ENCODE data around the gene BSG.
"Not testable (repeated sequence)": the region's sequence is repeated elsewhere in the genome, so short reads cannot be mapped to it uniquely, and the experiment has no call there.

The BSG gene

GRCh38 chr19:588741-589692 is 16.6 kb downstream of the BSG start:
- peak; percentile 22 for DNase-seq

- no peak for DNase-seq
These were observed 17.4 kb downstream of the BSG start, which contains the start of gene HCN2 for GRCh38 chr19:589693-590395. HCN2 (plus strand) TSS chr19:589881; CDS start chr19:589946, 65 bp downstream.

- peak; percentile 50 for DNase-seq
These were observed 18.0 kb downstream of the BSG start for GRCh38 chr19:590396-590745.

GRCh38 chr19:590750-591098 is 18.3 kb downstream of the BSG start:
- DNase-seq = no peak

- DNase-seq = no peak
These were observed 18.9 kb downstream of the BSG start for GRCh38 chr19:591099-591958.

GRCh38 chr19:592101-592500 is 19.7 kb downstream of the BSG start:
- DNase-seq = no peak

- DNase-seq = no peak
These were observed 20.7 kb downstream of the BSG start for GRCh38 chr19:593055-593454.

GRCh38 chr19:593505-593904 is 21.1 kb downstream of the BSG start:
- DNase-seq = no peak

- DNase-seq = no peak
These were observed 22.0 kb downstream of the BSG start for GRCh38 chr19:594265-594870.

- no peak for DNase-seq
These were observed 23.2 kb downstream of the BSG start for GRCh38 chr19:595326-596262.

GRCh38 chr19:596263-596655 is 23.9 kb downstream of the BSG start:
- DNase-seq = no peak

GRCh38 chr19:597406-598315 is 25.3 kb downstream of the BSG start:
- DNase-seq = peak; percentile 43

GRCh38 chr19:601310-601709 is 28.9 kb downstream of the BSG start:
- DNase-seq = no peak

GRCh38 chr19:601790-602189 is 29.4 kb downstream of the BSG start:
- DNase-seq = no peak

- DNase-seq = no peak
These were observed 30.2 kb downstream of the BSG start for GRCh38 chr19:602391-603301.

- not testable (repeated sequence) for DNase-seq
These were observed 30.9 kb downstream of the BSG start for GRCh38 chr19:603302-603639.

GRCh38 chr19:603779-604178 is 31.4 kb downstream of the BSG start:
- peak; percentile 46 for DNase-seq

- peak; percentile 83 for DNase-seq
These were observed 32.0 kb downstream of the BSG start for GRCh38 chr19:604355-604754.
